Endothelial cell of umbilical vein (primary cell): Measurements from ENCODE around the gene HS6ST2. TPM values are rescaled to one million over a fixed set of nuclear protein-coding genes. Genes with fewer than 3 reads are reported as not detected.
A peak's percentile ranks its signal among the peaks of the same experiment; 100 is the strongest.

Experiments
- BruUV-seq: library from RNA; stranded (reverse); fragments of 400-500 nt; replicated peaks from 2 replicates; lab custom pipeline; 2021; lab: Mats Ljungman, UMichigan
- CTCF ChIA-PET: fragments of 300-600, 350-600 bp; sonication (Branson Sonifier 250); formaldehyde crosslinking; loops from one replicate; lab custom pipeline; 2021; ENCODE audit warnings: antibody characterized with exemption, inconsistent platforms; lab: Charles Lee
- POLR2A ChIA-PET: fragments of 300-600, 350-600 bp; sonication (Branson Sonifier 250); formaldehyde crosslinking; loops from one replicate; lab custom pipeline; 2021; ENCODE audit warnings: antibody characterized with exemption, inconsistent platforms; lab: Charles Lee
- DNase-seq: peaks from one replicate; pipeline ENCODE4 v3.0.0-alpha.2; 2011; ENCODE audit warnings: low read depth, low spot score
- FAIRE-seq: peaks from 2 replicates; lab custom pipeline; 2011; peaks lifted over from hg19 to GRCh38; lab: Jason Lieb, UNC
- H2AFZ ChIP-seq: 2 replicates; pipeline ENCODE4 v1.6.0; 2012; ENCODE audit warnings: low read depth, low read length, control low read depth, inconsistent platforms
- H3K27ac ChIP-seq: 2 replicates; pipeline ENCODE4 v1.5.1; 2011; ENCODE audit warnings: low read depth, mild to moderate bottlenecking, control low read depth, low read length, moderate library complexity; ENCODE audit not compliant: insufficient read depth
- H3K27me3 ChIP-seq, 2 experiments: 2 replicates each; pipeline versions ENCODE4 v1.6.0 to v1.6.1; 2011; ENCODE audit warnings: low read length in 2 of 2, mixed read lengths in 1 of 2; ENCODE audit not compliant: control insufficient read depth in 2 of 2, insufficient read depth in 2 of 2
- H3K36me3 ChIP-seq, 2 experiments: 2 replicates in 1 of 2; 3 replicates in 1 of 2; pipeline ENCODE4 v1.5.1; 2011; ENCODE audit warnings: low read length in 2 of 2, mild to moderate bottlenecking in 1 of 2, moderate library complexity in 1 of 2; ENCODE audit not compliant: control insufficient read depth in 2 of 2, insufficient read depth in 2 of 2; ENCODE audit errors: extremely low read depth in 1 of 2
- H3K4me1 ChIP-seq: 3 replicates; pipeline ENCODE4 v1.5.1; 2011; ENCODE audit warnings: mild to moderate bottlenecking, low read length; ENCODE audit not compliant: control insufficient read depth, insufficient read depth; ENCODE audit errors: extremely low read depth
- H3K4me2 ChIP-seq: 2 replicates; pipeline ENCODE4 v1.6.1; 2011; ENCODE audit warnings: low read length, control low read depth, mixed read lengths; ENCODE audit not compliant: insufficient read depth
- H3K4me3 ChIP-seq, 3 experiments: fragments of 200-600 bp in 1 of 3; sonication (generic), shearing (Covaris generic) in 1 of 3; replicated peaks in 1 of 3; 2 replicates each; pipeline ENCODE4 v1.5.1; 2011 to 2016; ENCODE audit warnings: control low read depth in 3 of 3, low read length in 3 of 3, mild to moderate bottlenecking in 2 of 3, inconsistent platforms in 1 of 3, low read depth in 1 of 3, moderate library complexity in 1 of 3; ENCODE audit not compliant: insufficient read depth in 1 of 3
- H3K79me2 ChIP-seq: 2 replicates; pipeline ENCODE4 v1.6.0; 2012; ENCODE audit warnings: low read length, inconsistent platforms; ENCODE audit not compliant: control insufficient read depth, insufficient read depth
- H3K9ac ChIP-seq: replicated peaks from 2 replicates; pipeline ENCODE3; 2011; ENCODE audit warnings: low read length, control low read depth; ENCODE audit not compliant: insufficient read depth; ENCODE audit errors: extremely low read depth
- H3K9me1 ChIP-seq: replicated peaks from 3 replicates; pipeline ENCODE4 v1.6.0; 2011; ENCODE audit warnings: mild to moderate bottlenecking, low read length; ENCODE audit not compliant: control insufficient read depth, insufficient read depth; ENCODE audit errors: extremely low read depth
- H3K9me3 ChIP-seq: replicated peaks from 2 replicates; pipeline ENCODE4 v1.5.1; 2012; ENCODE audit warnings: low read length, inconsistent platforms; ENCODE audit not compliant: control insufficient read depth, insufficient read depth
- H4K20me1 ChIP-seq: replicated peaks from 2 replicates; pipeline ENCODE3; 2011; ENCODE audit warnings: mild to moderate bottlenecking, low read length; ENCODE audit not compliant: control insufficient read depth, insufficient read depth; ENCODE audit errors: extremely low read depth
- CTCF ChIP-seq, 2 donors: IDR thresholded peaks; 1 replicate in 1 of 2; 2 replicates in 1 of 2; pipeline ENCODE4 v1.5.1; 2011; ENCODE audit warnings: low read length in 2 of 2, mild to moderate bottlenecking in 2 of 2, moderate library complexity in 2 of 2, control low read depth in 1 of 2, inconsistent platforms in 1 of 2, low read depth in 1 of 2; ENCODE audit not compliant: insufficient read depth in 1 of 2; ENCODE audit errors: extremely low read depth in 1 of 2
- EZH2 ChIP-seq: IDR thresholded peaks from 2 replicates; pipeline ENCODE4 v1.6.1; 2012; ENCODE audit warnings: borderline replicate concordance, low read depth, mild to moderate bottlenecking, moderate library complexity, low read length, inconsistent platforms; ENCODE audit not compliant: severe bottlenecking
- FOS ChIP-seq: IDR thresholded peaks from 2 replicates; pipeline ENCODE4 v1.6.1; 2011; ENCODE audit warnings: mild to moderate bottlenecking, low read length, moderate library complexity, borderline replicate concordance; ENCODE audit not compliant: insufficient read depth
- GATA2 ChIP-seq: IDR thresholded peaks from 2 replicates; pipeline ENCODE4 v1.7.0; 2011; ENCODE audit warnings: low read depth, mild to moderate bottlenecking, moderate library complexity, mixed read lengths, low read length; ENCODE audit not compliant: insufficient read length, insufficient read depth
- JUN ChIP-seq: IDR thresholded peaks from 2 replicates; pipeline ENCODE4 v1.6.1; 2011; ENCODE audit warnings: borderline replicate concordance, low read depth; ENCODE audit not compliant: insufficient read length, insufficient read depth
- MYC ChIP-seq: IDR thresholded peaks from one replicate; pipeline ENCODE4 v1.6.1; 2011; ENCODE audit warnings: mild to moderate bottlenecking, low read depth, low read length
- POLR2A ChIP-seq: IDR thresholded peaks from 2 replicates; pipeline ENCODE4 v1.6.1; 2012; ENCODE audit warnings: low read depth, mild to moderate bottlenecking, control low read depth, low read length
- POLR2AphosphoS5 ChIP-seq: IDR thresholded peaks from 2 replicates; pipeline ENCODE4 v1.6.1; 2012; ENCODE audit warnings: low read depth, mild to moderate bottlenecking, control low read depth, low read length, moderate library complexity; ENCODE audit not compliant: insufficient read depth
- dilution Hi-C: fragments of 300-500 bp; cut with MboI; formaldehyde crosslinking; loops from one replicate; pipeline ENCODE4 v1.15.0; 2019; ENCODE audit warnings: low sequenced_read_pairs; ENCODE audit not compliant: extremely low pct_ligation_motif_present
- intact Hi-C: fragments of 100-400 bp; cut with micrococcal nuclease; formaldehyde crosslinking; loops from one replicate; pipeline ENCODE4 v1.10.0; 2022
- polyA plus RNA-seq, 4 experiments: library from polyadenylated mRNA; depleted of rRNA in 3 of 4; stranded (reverse) in 3 of 4; unstranded in 1 of 4; fragments of >200 nt; gene quantifications; 2 replicates each; pipeline versions ENCODE4 v1.2.1 to v1.2.3, GENCODE V29; 2011 to 2012; ENCODE audit warnings: missing spikeins in 1 of 4
- total RNA-seq: library from RNA; stranded (reverse); gene quantifications from 2 replicates; pipeline ENCODE4 v1.2.3, GENCODE V29; 2021
- TF ChIP-seq, protein P1 (sequence below): IDR thresholded peaks from 2 replicates; pipeline ENCODE4 v1.6.1; 2011; ENCODE audit not compliant: insufficient read depth, insufficient read length

The HS6ST2 gene
- total and polyA plus RNA-seq, 2 donors (not counting 3 experiments of a cell fraction or from before 2014, with no cell fraction given), result 0.49 to 0.84 TPM

DNA sequence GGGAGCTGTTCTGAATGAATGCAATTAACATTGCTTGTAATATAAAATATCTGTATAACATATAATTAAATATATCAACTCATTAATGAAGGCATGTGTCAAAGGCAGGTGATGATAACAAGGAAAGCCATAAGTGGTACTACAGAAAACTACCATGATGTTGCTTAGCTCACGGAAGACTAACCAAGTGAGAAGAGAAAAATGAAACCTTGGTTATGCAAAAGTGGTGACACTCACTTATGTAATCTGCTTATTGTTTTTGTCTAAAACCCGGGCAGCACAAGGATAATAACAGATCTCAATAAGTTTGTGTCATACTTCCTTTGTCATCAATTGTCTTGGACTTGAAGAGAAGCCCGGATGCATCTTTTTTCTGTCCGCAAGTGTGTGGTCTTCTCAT lies 156.4 kb downstream of the HS6ST2 start:
- H3K9ac ChIP-seq, result no peak overlapping the region
- no peaks in the 10 kb centered on the region for H3K36me3 ChIP-seq
- FAIRE-seq (peak; percentile 42), DNase-seq (no peak)
- no peaks in the 10 kb centered on the region for H3K9me1 ChIP-seq
- H3K27me3 ChIP-seq, result no peaks in the 10 kb centered on the region
- no peaks in the 10 kb centered on the region for H3K79me2 ChIP-seq
- CTCF ChIA-PET, result no interaction called here
- no peaks in the 10 kb centered on the region for H3K4me1 ChIP-seq
- H4K20me1 ChIP-seq, result no peaks in the 10 kb centered on the region
- dilution Hi-C loops, result no loop called here
- intact Hi-C loops, result no loop called here
- H2AFZ ChIP-seq, result no peak overlapping the region
- no TSS peak for BruUV-seq
- no peak overlapping the region for H3K4me2 ChIP-seq
- no peak overlapping the region for H3K27ac ChIP-seq
- no peak overlapping the region for H3K4me3 ChIP-seq
- H3K9me3 ChIP-seq, result no peaks in the 10 kb centered on the region
- TF ChIP-seq MYC (no peak), CTCF (IDR thresholded peaks at IDR 0.05; ENCODE audit: extremely low read depth in 1 of 2, insufficient read depth in 1 of 2, low read depth in 1 of 2, low read length in 2 of 2) (no peak), EZH2 (no peak), FOS (no peak)
- TF ChIP-seq, protein P1, sequence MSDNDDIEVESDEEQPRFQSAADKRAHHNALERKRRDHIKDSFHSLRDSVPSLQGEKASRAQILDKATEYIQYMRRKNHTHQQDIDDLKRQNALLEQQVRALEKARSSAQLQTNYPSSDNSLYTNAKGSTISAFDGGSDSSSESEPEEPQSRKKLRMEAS, result no peak
- POLR2A ChIA-PET, result no interaction called here

GRCh38 chrX:132795181-132795580 lies 163.2 kb downstream of the HS6ST2 start:
- Histone ChIP-seq H3K4me2 (no peak overlapping the region), H3K9ac (no peak overlapping the region), H3K9me3 (no peaks in the 10 kb centered on the region), H4K20me1 (no peaks in the 10 kb centered on the region), H3K27me3 (no peaks in the 10 kb centered on the region), H3K9me1 (no peaks in the 10 kb centered on the region), H3K27ac (no peak overlapping the region), H3K4me3 (no peak overlapping the region), H3K36me3 (no peaks in the 10 kb centered on the region), H2AFZ (no peak overlapping the region), H3K4me1 (no peaks in the 10 kb centered on the region), H3K79me2 (no peaks in the 10 kb centered on the region)
- DNase-seq (no peak), FAIRE-seq (no peak)
- dilution Hi-C loops, result no loop called here
- BruUV-seq, result no TSS peak
- CTCF ChIA-PET, result no interaction called here
- POLR2A ChIA-PET, result no interaction called here
- TF ChIP-seq CTCF (IDR thresholded peaks at IDR 0.05; ENCODE audit: extremely low read depth in 1 of 2, insufficient read depth in 1 of 2, low read depth in 1 of 2, low read length in 2 of 2), result no peak
- no peak for TF ChIP-seq MYC
- no peak for TF ChIP-seq EZH2
- no peak for TF ChIP-seq FOS
- no peak for TF ChIP-seq GATA2
- no peak for TF ChIP-seq POLR2A
- no peak for TF ChIP-seq JUN
- TF ChIP-seq, protein P1, result no peak
- no peak for TF ChIP-seq POLR2AphosphoS5
- intact Hi-C loops, result no loop called here
